ENCODE data around the gene MAGEA11.

The MAGEA11 gene

GRCh38 chrX:149682956-149683947 is 28.6 kb upstream of the MAGEA11 start:
- Histone ChIP-seq H3K27ac (no peak overlapping the region), H3K4me1 (no peaks in the 10 kb centered on the region), H3K9me3 (ENCODE audit: control insufficient read depth, low read length) (no peaks in the 10 kb centered on the region), H3K4me2 (ENCODE audit: low read length) (no peak overlapping the region), H3K79me2 (no peaks in the 10 kb centered on the region), H3K9ac (no peak overlapping the region), H2AFZ (no peak overlapping the region), H3K4me3 (ENCODE audit: low read depth, low read length) (no peak overlapping the region), H3K36me3 (ENCODE audit: control insufficient read depth, insufficient read depth, low read length) (no peaks in the 10 kb centered on the region), H3K27me3 (ENCODE audit: control insufficient read depth, insufficient read depth, low read length) (no peaks in the 10 kb centered on the region)
- TF ChIP-seq, protein P1, sequence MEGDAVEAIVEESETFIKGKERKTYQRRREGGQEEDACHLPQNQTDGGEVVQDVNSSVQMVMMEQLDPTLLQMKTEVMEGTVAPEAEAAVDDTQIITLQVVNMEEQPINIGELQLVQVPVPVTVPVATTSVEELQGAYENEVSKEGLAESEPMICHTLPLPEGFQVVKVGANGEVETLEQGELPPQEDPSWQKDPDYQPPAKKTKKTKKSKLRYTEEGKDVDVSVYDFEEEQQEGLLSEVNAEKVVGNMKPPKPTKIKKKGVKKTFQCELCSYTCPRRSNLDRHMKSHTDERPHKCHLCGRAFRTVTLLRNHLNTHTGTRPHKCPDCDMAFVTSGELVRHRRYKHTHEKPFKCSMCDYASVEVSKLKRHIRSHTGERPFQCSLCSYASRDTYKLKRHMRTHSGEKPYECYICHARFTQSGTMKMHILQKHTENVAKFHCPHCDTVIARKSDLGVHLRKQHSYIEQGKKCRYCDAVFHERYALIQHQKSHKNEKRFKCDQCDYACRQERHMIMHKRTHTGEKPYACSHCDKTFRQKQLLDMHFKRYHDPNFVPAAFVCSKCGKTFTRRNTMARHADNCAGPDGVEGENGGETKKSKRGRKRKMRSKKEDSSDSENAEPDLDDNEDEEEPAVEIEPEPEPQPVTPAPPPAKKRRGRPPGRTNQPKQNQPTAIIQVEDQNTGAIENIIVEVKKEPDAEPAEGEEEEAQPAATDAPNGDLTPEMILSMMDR (IDR thresholded peaks at IDR 0.05), result no peak

- Histone ChIP-seq H3K9ac (no peak overlapping the region), H3K4me3 (ENCODE audit: low read depth, low read length) (no peak overlapping the region), H3K9me3 (ENCODE audit: control insufficient read depth, low read length) (no peaks in the 10 kb centered on the region), H3K27ac (no peak overlapping the region), H3K36me3 (ENCODE audit: control insufficient read depth, insufficient read depth, low read length) (no peaks in the 10 kb centered on the region), H3K27me3 (ENCODE audit: control insufficient read depth, insufficient read depth, low read length) (no peaks in the 10 kb centered on the region), H3K4me2 (ENCODE audit: low read length) (no peak overlapping the region), H2AFZ (no peak overlapping the region), H3K4me1 (no peaks in the 10 kb centered on the region), H3K79me2 (no peaks in the 10 kb centered on the region)
- TF ChIP-seq, protein P1 (IDR thresholded peaks at IDR 0.05), result no peak
Measured at GRCh38 chrX:149683966-149684730, 27.7 kb upstream of the MAGEA11 start.

- Histone ChIP-seq H3K36me3 (ENCODE audit: control insufficient read depth, insufficient read depth, low read length) (no peaks in the 10 kb centered on the region), H3K4me2 (ENCODE audit: low read length) (no peak overlapping the region), H3K79me2 (no peaks in the 10 kb centered on the region), H3K9ac (no peak overlapping the region), H3K4me3 (ENCODE audit: low read depth, low read length) (no peak overlapping the region), H3K27me3 (ENCODE audit: control insufficient read depth, insufficient read depth, low read length) (no peaks in the 10 kb centered on the region), H3K9me3 (ENCODE audit: control insufficient read depth, low read length) (no peaks in the 10 kb centered on the region), H3K27ac (no peak overlapping the region), H2AFZ (no peak overlapping the region), H3K4me1 (no peaks in the 10 kb centered on the region)
- TF ChIP-seq, protein P1 (IDR thresholded peaks at IDR 0.05), result no peak
Measured at GRCh38 chrX:149687991-149688390, 23.9 kb upstream of the MAGEA11 start.

DNA sequence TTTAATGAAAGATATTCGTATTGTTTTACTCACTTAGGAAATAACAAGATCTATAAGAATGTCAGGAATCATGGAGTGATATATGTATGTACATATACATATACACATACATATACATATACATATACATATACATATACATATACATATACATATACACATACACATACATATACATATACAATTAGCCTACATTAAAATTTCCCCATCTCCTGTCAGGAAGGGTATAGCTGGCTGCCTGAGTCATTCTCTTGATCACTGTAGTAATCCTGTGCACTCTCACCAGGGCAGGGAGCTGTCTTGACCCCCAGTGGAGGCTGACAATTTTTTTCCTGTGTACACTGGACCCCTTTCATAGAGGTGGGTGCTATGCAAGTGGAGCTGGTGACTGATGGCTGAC is 23.3 kb upstream of the MAGEA11 start:
- no peak overlapping the region for H3K4me3 ChIP-seq (ENCODE audit: low read depth, low read length)
- no peak overlapping the region for H3K4me2 ChIP-seq (ENCODE audit: low read length)
- TF ChIP-seq, protein P1 (IDR thresholded peaks at IDR 0.05), result no peak
- no peaks in the 10 kb centered on the region for H3K9me3 ChIP-seq (ENCODE audit: control insufficient read depth, low read length)
- H3K27ac ChIP-seq, result no peak overlapping the region
- no peaks in the 10 kb centered on the region for H3K36me3 ChIP-seq (ENCODE audit: control insufficient read depth, insufficient read depth, low read length)
- H3K27me3 ChIP-seq (ENCODE audit: control insufficient read depth, insufficient read depth, low read length), result no peaks in the 10 kb centered on the region
- no peak overlapping the region for H2AFZ ChIP-seq
- no peaks in the 10 kb centered on the region for H3K79me2 ChIP-seq
- H3K4me1 ChIP-seq, result no peaks in the 10 kb centered on the region
- no peak overlapping the region for H3K9ac ChIP-seq
